HG03432 (cell line): Measurements from ENCODE around the gene SLC24A2.

Experiments used
- ATAC-seq: cut with Tn5 transposase; IDR thresholded peaks from one replicate; pipeline ENCODE4 v1.9.1; 2021; ENCODE audit warnings: mild to moderate bottlenecking, moderate library complexity; ENCODE audit not compliant: unreplicated experiment

SLC24A2 gene

GRCh38 chr9:19759066-19759465 is 29.8 kb downstream of the SLC24A2 start:
- ATAC-seq: no peak

- ATAC-seq: no peak
Measured at GRCh38 chr9:19757745-19758144, 31.1 kb downstream of the SLC24A2 start.

GRCh38 chr9:19754921-19755320 is 33.9 kb downstream of the SLC24A2 start:
- no peak for ATAC-seq

GRCh38 chr9:19748278-19749126 is 40.3 kb downstream of the SLC24A2 start:
- no peak for ATAC-seq

- ATAC-seq: no peak
Measured at GRCh38 chr9:19746223-19746622, 42.6 kb downstream of the SLC24A2 start.

GRCh38 chr9:19741178-19741577 is 47.7 kb downstream of the SLC24A2 start:
- no peak for ATAC-seq
